Ovary (tissue), 9 donors: ENCODE measurements around the gene ILKAP. TPM values are rescaled to one million over a fixed set of nuclear protein-coding genes. Genes with fewer than 3 reads are reported as not detected.
A peak's percentile ranks its signal among the peaks of the same experiment; 100 is the strongest.

Experiments
- DNase-seq, 5 donors: peaks; one replicate each; pipeline ENCODE4 v3.0.0-alpha.2; 2019 to 2020
- H3K27ac ChIP-seq, 2 donors: fragments of 200-600 bp; one replicate each; pipeline versions ENCODE4 v1.5.1 to v1.8.0; 2019 to 2022
- H3K27me3 ChIP-seq: fragments of 200-600 bp; one replicate; pipeline ENCODE4 v1.8.0; 2022
- H3K36me3 ChIP-seq: fragments of 200-600 bp; sonication (generic); one replicate; pipeline ENCODE4 v1.5.1; 2019
- H3K4me1 ChIP-seq: one replicate; pipeline ENCODE4 v1.8.1; 2013; ENCODE audit warnings: mild to moderate bottlenecking, moderate library complexity; ENCODE audit not compliant: insufficient read depth
- H3K4me3 ChIP-seq: fragments of 200-600 bp; sonication (generic); one replicate; pipeline ENCODE4 v1.5.1; 2017
- H3K9me3 ChIP-seq, 2 donors: fragments of 200-600 bp in 1 of 2; sonication (generic) in 1 of 2; one replicate each; pipeline versions ENCODE4 v1.5.1 to v1.8.1; 2013 to 2019; ENCODE audit warnings: mild to moderate bottlenecking in 1 of 2, moderate library complexity in 1 of 2
- CTCF ChIP-seq, 3 donors: fragments of 450-650 bp in 2 of 3; fragments of 200-600 bp in 1 of 3; IDR thresholded peaks; one replicate each; pipeline versions ENCODE4 v1.5.1 to v1.8.0; 2016 to 2022; ENCODE audit warnings: antibody characterized with exemption in 3 of 3, mild to moderate bottlenecking in 1 of 3
- EP300 ChIP-seq: sonication (generic); formaldehyde crosslinking; IDR thresholded peaks from one replicate; pipeline ENCODE4 v1.6.1; 2017; ENCODE audit warnings: antibody characterized with exemption
- POLR2A ChIP-seq: fragments of 450-650 bp; IDR thresholded peaks from one replicate; pipeline ENCODE4 v1.6.1; 2017; ENCODE audit warnings: antibody characterized with exemption, mild to moderate bottlenecking, moderate library complexity
- WGBS, 3 donors: extraction: QIAGEN DNeasy Blood & Tissue Kit in 1 of 3; methylation state at CpG; one replicate each; pipeline versions ENCODE4 v1.1.5 to v1.1.7; 2013 to 2017; 5-methylcytosine and 5-hydroxymethylcytosine counted together
- intact Hi-C, 4 donors: fragments of 100-400 bp; cut with DNase I; formaldehyde crosslinking; loops; one replicate each; pipeline versions ENCODE4 v1.11.0 to v1.15.1; 2022 to 2023
- polyA plus RNA-seq, 2 donors: library from polyadenylated mRNA; stranded (reverse); fragments of 200-250 nt in 1 of 2; fragments of 350-450 nt in 1 of 2; fragmentation: Illumina TruSeq in 1 of 2; extraction: RNeasy Lipid Tissue Mini Kit (QIAGEN cat#74804) in 1 of 2; gene quantifications; one replicate each; pipeline ENCODE4 v1.2.3, GENCODE V29; 2013 to 2014
- total RNA-seq, 7 donors: library from RNA; depleted of rRNA in 2 of 7; stranded (reverse); fragments of >200 nt in 2 of 7; fragmentation: NEBNext Ultra II Directional in 3 of 7; extraction: Animal tissue kit (Norgen Biotek cat#: 25700) in 3 of 7; gene quantifications; one replicate each; pipeline versions ENCODE4 v1.1.0 to v1.2.4, GENCODE V29; 2016 to 2023
- donor health status: DM: no; HTN: no; CAD: no; lungs with moderate emphysema.
- donor health status: DM: no; HTN: no; CAD: no.
- donor health status: Bipolar disorder and iron deficiency.
- donor health status: DM: yes; HTN: yes; CAD: no.
- donor health status: DM: no; HTN: no; CAD: no.
- donor health status: DM: yes; HTN: yes; CAD: no.

ILKAP gene
- total and polyA plus RNA-seq, 9 donors = 28.4 to 54.9 (median 38.9) TPM

- no peak overlapping the region for H3K27ac ChIP-seq
- H3K4me3 ChIP-seq = no peak overlapping the region
- H3K36me3 ChIP-seq = no peaks in the 10 kb centered on the region
- TF ChIP-seq CTCF (IDR thresholded peaks at IDR 0.05) (no peak), EP300 (no peak), POLR2A (no peak)
- no peak for DNase-seq
- H3K27me3 ChIP-seq = no peaks in the 10 kb centered on the region
- intact Hi-C loops = no loop called here
- no peaks in the 10 kb centered on the region for H3K4me1 ChIP-seq
- H3K9me3 ChIP-seq = no peaks in the 10 kb centered on the region
- WGBS, 3 donors = 95 to 96% (median 96%) methylated on average over 13 of the region's 13 CpGs
Measured at GRCh38 chr2:238225121-238225520, 21.6 kb upstream of the ILKAP start.

- WGBS, 3 donors = 92 to 95% (median 95%) methylated on average over 29 of the region's 29 CpGs
- intact Hi-C loops = no loop called here
Measured at GRCh38 chr2:238224356-238225035, 21.0 kb upstream of the ILKAP start.

GRCh38 chr2:238220892-238221521, 17.5 kb upstream of the ILKAP start:
- WGBS, 3 donors = 44 to 55% (median 50%) methylated on average over 16 to 23 of the region's 23 CpGs
- TF ChIP-seq EP300 (no peak), CTCF (IDR thresholded peaks at IDR 0.05) (no peak), POLR2A (no peak)
- no peaks in the 10 kb centered on the region for H3K27me3 ChIP-seq
- H3K36me3 ChIP-seq = no peaks in the 10 kb centered on the region
- H3K4me1 ChIP-seq = no peaks in the 10 kb centered on the region
- H3K27ac ChIP-seq = no peak overlapping the region
- no peaks in the 10 kb centered on the region for H3K9me3 ChIP-seq
- H3K4me3 ChIP-seq = peak overlapping the region; percentile 16
- intact Hi-C loops = no loop called here
- DNase-seq = no peak

More at GRCh38 chr2:238224356-238225035, 21.0 kb upstream of the ILKAP start:
- no peak for DNase-seq
- H3K36me3 ChIP-seq = no peaks in the 10 kb centered on the region
- TF ChIP-seq POLR2A = no peak
- no peak for TF ChIP-seq CTCF (IDR thresholded peaks at IDR 0.05)
- TF ChIP-seq EP300 = no peak
- no peaks in the 10 kb centered on the region for H3K9me3 ChIP-seq
- no peak overlapping the region for H3K4me3 ChIP-seq
- no peak overlapping the region for H3K27ac ChIP-seq
- no peaks in the 10 kb centered on the region for H3K4me1 ChIP-seq
- no peaks in the 10 kb centered on the region for H3K27me3 ChIP-seq

GRCh38 chr2:238220274-238220891, 16.9 kb upstream of the ILKAP start:
- Histone ChIP-seq H3K27me3 (no peaks in the 10 kb centered on the region), H3K4me3 (no peak overlapping the region), H3K36me3 (no peaks in the 10 kb centered on the region), H3K4me1 (no peaks in the 10 kb centered on the region), H3K9me3 (no peaks in the 10 kb centered on the region), H3K27ac (no peak overlapping the region)
- TF ChIP-seq POLR2A (no peak), CTCF (IDR thresholded peaks at IDR 0.05) (no peak), EP300 (no peak)
- 73 to 83% (median 80%) methylated on average over 10 of the region's 10 CpGs for WGBS, 3 donors
- intact Hi-C loops = no loop called here
- DNase-seq = no peak
